ENCODE measurements around the gene ZC3H10.

DNA sequence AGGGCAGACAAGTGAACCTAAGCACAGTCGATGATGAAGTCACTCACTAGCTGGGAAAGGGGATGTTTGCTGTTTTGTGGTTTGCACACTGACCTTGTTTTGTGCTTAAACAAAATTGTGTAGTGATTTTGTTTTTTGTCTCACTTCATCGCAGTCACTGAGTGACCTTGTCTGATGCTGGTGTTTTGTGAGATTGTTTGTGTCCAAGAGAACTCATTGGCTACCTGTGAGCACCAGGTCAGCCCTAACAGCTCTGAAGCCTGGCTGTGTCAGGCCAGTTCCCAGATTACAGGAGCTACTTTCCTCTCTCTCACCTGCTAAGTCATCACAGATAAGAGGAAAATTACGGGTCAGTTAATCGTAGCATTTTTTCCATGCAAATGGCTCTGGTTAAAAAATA lies 6.1 kb downstream of the ZC3H10 start:
- TF ChIP-seq CTCF (IDR thresholded peaks at IDR 0.05 in 8 of 11, conservative IDR thresholded peaks at IDR 0.05 in 3 of 11) (no peak), POLR2A (IDR thresholded peaks at IDR 0.05) (no peak)
